DOHH2 (cell line): ENCODE data around the gene TSSK2.

Experiments
- CTCF ChIP-seq: fragments of 200-600 bp; sonication (generic); IDR thresholded peaks from one replicate; pipeline ENCODE4 v1.5.1; 2014; ENCODE audit warnings: antibody characterized with exemption, mild to moderate bottlenecking, low read depth, low read length; ENCODE audit not compliant: poor library complexity, severe bottlenecking
- EZH2phosphoT487 ChIP-seq: fragments of 200-600 bp; sonication (generic); IDR thresholded peaks from 2 replicates; pipeline ENCODE4 v1.6.1; 2017; ENCODE audit warnings: borderline replicate concordance, mild to moderate bottlenecking, antibody characterized with exemption, low read length, moderate library complexity, mixed read lengths

GRCh38 chr22:19179497-19180048 lies 48.5 kb downstream of the TSSK2 start:
- TF ChIP-seq CTCF (peak; percentile 81), EZH2phosphoT487 (no peak)
